Measurements from ENCODE around the gene PSENEN. TPM values are rescaled to one million over a fixed set of nuclear protein-coding genes. Genes with fewer than 3 reads are reported as not detected.

Gene PSENEN
- total and polyA plus RNA-seq, 2 of the 8 experiments (the other 6 are each of a cell fraction or from before 2014, with no cell fraction given) = 66.7 to 75.3 TPM

DNA sequence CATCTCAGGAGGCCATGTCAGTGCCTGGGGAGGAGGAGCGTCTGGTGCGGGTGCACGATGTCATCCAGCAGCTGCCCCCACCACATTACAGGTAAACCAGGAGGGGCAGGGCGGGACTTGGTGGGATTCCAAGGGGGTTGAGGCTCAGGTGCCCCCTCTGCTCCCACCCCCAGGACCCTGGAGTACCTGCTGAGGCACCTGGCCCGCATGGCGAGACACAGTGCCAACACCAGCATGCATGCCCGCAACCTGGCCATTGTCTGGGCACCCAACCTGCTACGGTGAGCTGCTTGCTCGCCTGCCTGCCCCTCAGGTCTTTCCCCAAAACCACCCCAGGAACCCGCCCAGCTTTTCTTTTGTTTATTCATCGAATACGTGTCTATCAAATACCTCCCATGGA lies 37.1 kb downstream of the PSENEN start:
- H3K4me2 ChIP-seq (ENCODE audit: insufficient read depth in 1 of 2, low read depth in 2 of 2, low read length in 2 of 2) = no peak overlapping the region
- peaks cover 0 to 18% (median 6%) of the 10 kb centered on the region in 4 experiments; a peak in 6 of 7 replicates for H3K4me1 ChIP-seq (replicated peaks in 1 of 4; ENCODE audit: control insufficient read depth in 3 of 4, insufficient read depth in 4 of 4, low read length in 3 of 4)
- no peak overlapping the region for H2BK5ac ChIP-seq (ENCODE audit: low read depth, low read length)
- no peaks in the 10 kb centered on the region for H3K9me3 ChIP-seq (ENCODE audit: insufficient read depth in 2 of 2, low read depth in 1 of 2, low read length in 1 of 2)
- no peak overlapping the region for H3K14ac ChIP-seq (ENCODE audit: insufficient read length)
- DNase-seq (ENCODE audit: low read depth in 1 of 2, low spot score in 2 of 2) (no peak), FAIRE-seq (no peak)
- H2BK120ac ChIP-seq (replicated peaks; ENCODE audit: low read depth, low read length) = no peak overlapping the region
- peaks cover 0 to 4% (median 0%) of the 10 kb centered on the region in 4 experiments; a peak in 1 of 7 replicates for H3K27me3 ChIP-seq (replicated peaks in 1 of 4; ENCODE audit: control insufficient read depth in 3 of 4, extremely low read depth in 1 of 4, insufficient read depth in 3 of 4, low read length in 3 of 4)
- no peak overlapping the region for H3K23ac ChIP-seq (ENCODE audit: insufficient read length)
- no peak overlapping the region for H3K56ac ChIP-seq (replicated peaks; ENCODE audit: insufficient read length, low read depth, low read length)
- H3K79me1 ChIP-seq (ENCODE audit: low read depth, low read length) = no peaks in the 10 kb centered on the region; the same call in 1 of the 2 replicates
- no peak overlapping the region for H2BK20ac ChIP-seq (ENCODE audit: low read length)
- no peak overlapping the region for H2BK12ac ChIP-seq (ENCODE audit: low read depth, low read length)
- no peak overlapping the region for H2BK15ac ChIP-seq (ENCODE audit: low read length)
- peaks cover 11% of the 10 kb centered on the region for H3K23me2 ChIP-seq (ENCODE audit: low read depth, low read length)
- H3K79me2 ChIP-seq (ENCODE audit: control insufficient read depth in 1 of 2, insufficient read depth in 2 of 2, low read length in 2 of 2) = no peaks in the 10 kb centered on the region
- TF ChIP-seq, protein P1, sequence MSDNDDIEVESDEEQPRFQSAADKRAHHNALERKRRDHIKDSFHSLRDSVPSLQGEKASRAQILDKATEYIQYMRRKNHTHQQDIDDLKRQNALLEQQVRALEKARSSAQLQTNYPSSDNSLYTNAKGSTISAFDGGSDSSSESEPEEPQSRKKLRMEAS (IDR thresholded peaks at IDR 0.05) = no peak
- no peak for TF ChIP-seq CBX8 (IDR thresholded peaks at IDR 0.05; ENCODE audit: borderline replicate concordance, low read depth, low read length)
- no peak for TF ChIP-seq SP2 (IDR thresholded peaks at IDR 0.05; ENCODE audit: low read length)
- no peak for TF ChIP-seq POLR2A (IDR thresholded peaks at IDR 0.05; ENCODE audit: control extremely low read depth in 1 of 2, low read depth in 2 of 2, low read length in 2 of 2)
- TF ChIP-seq SAP30 (IDR thresholded peaks at IDR 0.05; ENCODE audit: insufficient read depth, insufficient replicate concordance, low read length) = no peak
- TF ChIP-seq BACH1 (IDR thresholded peaks at IDR 0.05; ENCODE audit: low read length) = no peak
- no peak for TF ChIP-seq PHF8 (conservative IDR thresholded peaks at IDR 0.05; ENCODE audit: low read depth, low read length)
- no peak for TF ChIP-seq CHD1 (IDR thresholded peaks at IDR 0.05; ENCODE audit: low read depth, low read length)
- no peak for TF ChIP-seq TCF12 (IDR thresholded peaks at IDR 0.05; ENCODE audit: low read depth, low read length)
- WGBS, 2 experiments (ENCODE audit: extremely low coverage in 1 of 2, insufficient coverage in 1 of 2, insufficient read length in 1 of 2, insufficient replicate concordance in 2 of 2, low coverage in 1 of 2, low lambda C conversion rate in 2 of 2, missing lambda C conversion rate in 1 of 2) = 91% methylated on average over 12 of the region's 12 CpGs; no CpG with 5 or more reads in 1 of the 2 experiments
- no peak overlapping the region for H3K27ac ChIP-seq (ENCODE audit: low read depth, low read length)
- no peak overlapping the region; the same call in 1 of the 2 replicates for H4K8ac ChIP-seq (ENCODE audit: extremely low read depth, insufficient read depth, low read length)
- POLR2A ChIA-PET (ENCODE audit: partially characterized antibody) = interaction anchor here (1.1 to 1.8 kb wide), 2 partner anchors 34 to 42 kb away, joined by 4 read pairs; no protein-coding TSS in a partner anchor
- CTCF ChIA-PET (ENCODE audit: partially characterized antibody) = interaction anchor here (1.0 to 1.2 kb wide), 4 partner anchors 15 to 44 kb away, joined by 3 to 5 read pairs (median 4); no protein-coding TSS in a partner anchor
- H2AK5ac ChIP-seq (ENCODE audit: low read depth, low read length) = 0 out of 2 replicates have a peak overlapping the region, but pooled peaks have one; percentile 82
- no peak overlapping the region for H4K5ac ChIP-seq (ENCODE audit: insufficient read length, low read depth, low read length)
- H3K18ac ChIP-seq (ENCODE audit: extremely low read depth, low read length) = no peak overlapping the region
- no peak overlapping the region for H3K9ac ChIP-seq (replicated peaks in 1 of 4; ENCODE audit: extremely low read depth in 1 of 4, low read depth in 3 of 4, low read length in 3 of 4)
- no peak overlapping the region for H4K91ac ChIP-seq (replicated peaks; ENCODE audit: insufficient read length, low read length)
- no peaks in the 10 kb centered on the region for H3K36me3 ChIP-seq (ENCODE audit: control insufficient read depth in 2 of 4, insufficient read depth in 4 of 4, low read length in 3 of 4)
- H4K20me1 ChIP-seq (replicated peaks in 1 of 2; ENCODE audit: control insufficient read depth in 1 of 2, insufficient read depth in 2 of 2, low read length in 2 of 2) = peaks cover 0 to 12% of the 10 kb centered on the region in 2 experiments
- H2AFZ ChIP-seq (ENCODE audit: low read length) = no peak overlapping the region
- H3K4me3 ChIP-seq (ENCODE audit: extremely low read depth in 1 of 4, insufficient read depth in 2 of 4, low read depth in 3 of 4, low read length in 4 of 4) = no peak overlapping the region
- H3K4ac ChIP-seq (replicated peaks; ENCODE audit: insufficient read length, low read depth, low read length) = no peak overlapping the region

Data from H1 (cell line).